GM12891 (cell line): ENCODE results near the gene DNASE1L2.

Experiments used
- POLR2A ChIP-seq: IDR thresholded peaks from 2 replicates; pipeline ENCODE4 v1.6.1; 2011; ENCODE audit warnings: low read depth, low read length, control low read depth
- POLR2AphosphoS5 ChIP-seq: IDR thresholded peaks from 2 replicates; pipeline ENCODE4 v1.6.1; 2011; ENCODE audit warnings: low read depth, low read length, control low read depth
- TAF1 ChIP-seq: IDR thresholded peaks from 2 replicates; pipeline ENCODE4 v1.6.1; 2011; ENCODE audit warnings: low read depth, low read length, control low read depth

DNA sequence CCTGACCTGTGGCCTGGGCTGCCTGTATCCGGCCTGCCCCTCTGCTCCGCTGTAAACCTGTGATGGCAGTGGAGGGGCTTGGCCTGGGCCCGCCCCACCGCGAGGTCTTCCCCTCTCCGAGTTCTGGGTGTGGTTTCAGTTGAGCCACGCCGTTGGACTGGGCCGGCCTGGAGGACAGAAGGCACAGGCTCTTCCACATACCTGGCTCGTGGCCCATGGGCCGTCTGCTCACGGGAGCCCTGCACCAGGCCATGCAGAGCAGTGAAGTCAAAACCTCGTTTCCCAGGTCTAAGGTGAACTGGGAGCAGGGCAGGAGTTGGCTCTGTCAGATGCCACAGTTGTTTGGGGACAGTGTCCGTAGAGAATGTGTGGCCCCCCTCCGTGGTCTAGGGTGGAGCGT, 37.2 kb downstream of the DNASE1L2 start:
- no peak for TF ChIP-seq POLR2A
- TF ChIP-seq POLR2AphosphoS5: no peak
- no peak for TF ChIP-seq TAF1
